Smooth muscle cell (in vitro differentiated cells): ENCODE measurements around the gene PDP2. TPM values are rescaled to one million over a fixed set of nuclear protein-coding genes. Genes with fewer than 3 reads are reported as not detected.

Source experiments
- DNase-seq: peaks from one replicate; lab custom pipeline; 2025; ENCODE audit not compliant: unreplicated experiment; lab: John Stamatoyannopoulos, UW
- H2AFZ ChIP-seq: fragments of 200-600 bp; sonication (generic); 2 replicates; pipeline ENCODE4 v1.6.0; 2016; ENCODE audit warnings: antibody characterized with exemption, low read depth, mild to moderate bottlenecking
- H3F3A ChIP-seq: fragments of 200-600 bp; sonication (generic); 2 replicates; pipeline ENCODE4 v1.6.0; 2017; ENCODE audit warnings: antibody characterized with exemption, low read depth
- H3K27ac ChIP-seq: fragments of 200-600 bp; sonication (generic); 2 replicates; pipeline ENCODE4 v1.5.1; 2016; ENCODE audit warnings: low read depth, mild to moderate bottlenecking
- H3K27me3 ChIP-seq: fragments of 200-600 bp; sonication (generic); 2 replicates; pipeline ENCODE4 v1.6.1; 2016; ENCODE audit warnings: low read depth, mild to moderate bottlenecking
- H3K36me3 ChIP-seq: fragments of 200-600 bp; sonication (generic); 2 replicates; pipeline ENCODE4 v1.5.1; 2016; ENCODE audit warnings: low read depth
- H3K4me1 ChIP-seq: fragments of 200-600 bp; sonication (generic); 2 replicates; pipeline ENCODE4 v1.5.1; 2016; ENCODE audit warnings: low read depth
- H3K4me2 ChIP-seq: fragments of 200-600 bp; sonication (generic); 2 replicates; pipeline ENCODE4 v1.6.0; 2016; ENCODE audit warnings: mild to moderate bottlenecking
- H3K4me3 ChIP-seq: fragments of 200-600 bp; sonication (generic); 2 replicates; pipeline ENCODE4 v1.5.1; 2016; ENCODE audit warnings: mild to moderate bottlenecking
- H3K79me2 ChIP-seq: fragments of 200-600 bp; sonication (generic); 2 replicates; pipeline ENCODE4 v1.6.0; 2016; ENCODE audit warnings: low read depth, mild to moderate bottlenecking
- H3K9ac ChIP-seq: fragments of 200-600 bp; sonication (generic); 2 replicates; pipeline ENCODE4 v1.6.0; 2016; ENCODE audit warnings: low read depth
- H3K9me3 ChIP-seq: fragments of 200-600 bp; sonication (generic); replicated peaks from 2 replicates; pipeline ENCODE4 v1.5.1; 2016; ENCODE audit warnings: low read depth
- H4K20me1 ChIP-seq: fragments of 200-600 bp; sonication (generic); 2 replicates; pipeline ENCODE4 v1.6.0; 2016; ENCODE audit warnings: low read depth
- WGBS: methylation state at CpG from one replicate; pipeline ENCODE4 v1.1.7; 2016; ENCODE audit warnings: low lambda C conversion rate; 5-methylcytosine and 5-hydroxymethylcytosine counted together
- polyA plus RNA-seq: library from polyadenylated mRNA; unstranded; fragments of >200 nt; fragmentation: Nextera tagmentation; extraction: Ambion mirVana; gene quantifications from 2 replicates; pipeline ENCODE4 v1.2.1, GENCODE V29; 2016
- total RNA-seq: library from RNA; depleted of rRNA; stranded (reverse); fragments of >200 nt; gene quantifications from 2 replicates; pipeline ENCODE4 v1.2.3, GENCODE V29; 2014
- TF ChIP-seq, protein P1 (sequence below): fragments of 200-600 bp; sonication (generic); IDR thresholded peaks from 2 replicates; pipeline ENCODE4 v1.5.1; 2017; ENCODE audit warnings: borderline replicate concordance, mild to moderate bottlenecking, antibody characterized with exemption; ENCODE audit not compliant: insufficient read depth, poor library complexity, severe bottlenecking

The PDP2 gene
- total and polyA plus RNA-seq, 2 experiments from 2014 or later = 1.1 to 5.7 TPM

DNA sequence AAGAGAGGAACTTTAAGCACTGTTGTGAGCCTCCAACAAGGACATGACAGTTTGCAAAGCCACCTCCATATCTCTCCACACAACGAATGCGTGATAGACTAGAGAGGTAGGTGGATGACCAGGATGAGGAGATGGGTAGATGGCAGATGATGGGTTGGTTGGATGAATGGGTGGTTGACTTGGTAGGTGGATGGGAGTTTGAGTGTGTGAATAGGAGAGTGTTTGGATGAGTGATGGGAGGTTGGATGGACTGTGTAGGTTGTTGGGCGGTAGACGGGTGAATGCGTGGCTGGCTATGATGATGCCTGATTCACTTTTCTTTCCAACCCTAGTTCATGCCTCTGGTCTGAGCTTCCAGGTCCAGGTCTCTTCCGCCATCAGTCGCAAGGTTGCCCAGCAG is 34.2 kb downstream of the PDP2 start:
- Histone ChIP-seq H3K4me1 (no peaks in the 10 kb centered on the region), H3K79me2 (no peaks in the 10 kb centered on the region), H3F3A (no peaks in the 10 kb centered on the region), H4K20me1 (no peaks in the 10 kb centered on the region), H3K27ac (no peak overlapping the region), H3K9ac (no peak overlapping the region), H3K4me2 (no peak overlapping the region), H3K9me3 (no peaks in the 10 kb centered on the region), H2AFZ (no peak overlapping the region), H3K36me3 (no peaks in the 10 kb centered on the region), H3K4me3 (no peak overlapping the region), H3K27me3 (no peaks in the 10 kb centered on the region)
- TF ChIP-seq, protein P1, sequence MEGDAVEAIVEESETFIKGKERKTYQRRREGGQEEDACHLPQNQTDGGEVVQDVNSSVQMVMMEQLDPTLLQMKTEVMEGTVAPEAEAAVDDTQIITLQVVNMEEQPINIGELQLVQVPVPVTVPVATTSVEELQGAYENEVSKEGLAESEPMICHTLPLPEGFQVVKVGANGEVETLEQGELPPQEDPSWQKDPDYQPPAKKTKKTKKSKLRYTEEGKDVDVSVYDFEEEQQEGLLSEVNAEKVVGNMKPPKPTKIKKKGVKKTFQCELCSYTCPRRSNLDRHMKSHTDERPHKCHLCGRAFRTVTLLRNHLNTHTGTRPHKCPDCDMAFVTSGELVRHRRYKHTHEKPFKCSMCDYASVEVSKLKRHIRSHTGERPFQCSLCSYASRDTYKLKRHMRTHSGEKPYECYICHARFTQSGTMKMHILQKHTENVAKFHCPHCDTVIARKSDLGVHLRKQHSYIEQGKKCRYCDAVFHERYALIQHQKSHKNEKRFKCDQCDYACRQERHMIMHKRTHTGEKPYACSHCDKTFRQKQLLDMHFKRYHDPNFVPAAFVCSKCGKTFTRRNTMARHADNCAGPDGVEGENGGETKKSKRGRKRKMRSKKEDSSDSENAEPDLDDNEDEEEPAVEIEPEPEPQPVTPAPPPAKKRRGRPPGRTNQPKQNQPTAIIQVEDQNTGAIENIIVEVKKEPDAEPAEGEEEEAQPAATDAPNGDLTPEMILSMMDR = no peak
- DNase-seq = no peak
- 98% methylated on average over 7 of the region's 7 CpGs for WGBS

DNA sequence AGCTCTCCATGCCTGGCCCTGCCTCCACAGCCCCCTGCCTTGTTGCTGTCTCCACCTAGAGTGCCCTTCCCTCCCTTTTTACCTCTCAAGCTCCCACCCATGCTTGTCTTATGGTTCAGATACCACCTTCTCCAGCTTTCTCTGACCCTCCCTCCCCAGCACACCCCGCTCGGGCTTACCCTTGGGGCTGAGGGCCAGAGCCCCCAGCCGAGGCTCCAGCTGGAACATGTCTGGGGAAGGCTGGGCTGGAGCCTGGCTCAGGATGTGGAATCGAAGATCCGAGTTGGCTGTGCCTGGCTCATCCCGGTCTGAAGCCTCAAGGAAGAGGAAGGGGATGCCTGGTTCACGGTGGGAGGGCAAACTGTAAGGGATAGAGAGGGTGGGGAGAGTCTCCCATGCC is 34.7 kb downstream of the PDP2 start:
- Histone ChIP-seq H3K9me3 (no peaks in the 10 kb centered on the region), H3K27ac (no peak overlapping the region), H2AFZ (no peak overlapping the region), H4K20me1 (no peaks in the 10 kb centered on the region), H3K9ac (no peak overlapping the region), H3K4me2 (no peak overlapping the region), H3K4me3 (no peak overlapping the region), H3K36me3 (no peaks in the 10 kb centered on the region), H3K4me1 (no peaks in the 10 kb centered on the region), H3K27me3 (no peaks in the 10 kb centered on the region), H3K79me2 (no peaks in the 10 kb centered on the region), H3F3A (no peaks in the 10 kb centered on the region)
- 78% methylated on average over 7 of the region's 7 CpGs for WGBS
- TF ChIP-seq, protein P1 = no peak
- no peak for DNase-seq

DNA sequence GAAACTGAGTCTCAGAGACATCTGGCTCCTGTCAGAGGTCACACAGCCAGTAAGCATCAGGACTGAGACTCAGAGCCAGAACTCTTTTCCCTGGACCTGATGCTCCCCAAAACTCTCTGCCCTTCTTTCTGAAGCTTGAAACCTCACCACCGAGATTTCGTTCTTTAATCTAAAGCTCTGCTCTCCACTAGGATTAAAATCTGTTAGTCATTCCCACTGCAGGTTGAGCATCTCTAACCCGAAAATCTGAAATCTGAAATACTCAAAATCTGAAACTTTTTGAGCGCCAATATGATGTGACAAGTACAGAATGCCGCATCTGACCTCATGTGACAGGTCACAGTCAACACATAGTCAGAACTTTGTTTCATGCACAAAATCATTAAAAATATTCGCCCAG is 36.2 kb downstream of the PDP2 start:
- H3K79me2 ChIP-seq = no peaks in the 10 kb centered on the region

DNA sequence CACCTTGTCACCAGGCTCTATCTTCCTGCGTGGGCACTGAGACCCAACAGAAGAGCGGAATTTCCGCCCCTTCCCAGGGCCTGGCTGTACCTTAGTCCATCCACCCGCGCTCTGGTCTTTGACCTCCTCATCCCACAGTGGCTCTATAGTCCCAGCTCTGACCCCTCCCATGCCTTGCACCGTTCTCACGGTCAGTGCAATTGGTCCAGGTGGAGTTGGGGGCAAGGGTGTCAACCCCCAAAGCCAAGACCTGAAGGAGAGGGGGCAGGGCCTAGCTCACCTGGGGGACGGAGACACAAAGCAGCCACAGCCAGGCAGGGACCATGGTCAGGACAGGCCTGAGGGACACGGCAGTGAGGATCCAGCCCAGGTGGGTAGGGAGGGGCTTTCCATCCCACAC is 37.4 kb downstream of the PDP2 start:
- H3K27me3 ChIP-seq = peaks cover 6% of the 10 kb centered on the region
- H3K9me3 ChIP-seq = no peaks in the 10 kb centered on the region
- H4K20me1 ChIP-seq = no peaks in the 10 kb centered on the region
- H2AFZ ChIP-seq = no peak overlapping the region
- no peaks in the 10 kb centered on the region for H3K79me2 ChIP-seq
- H3K27ac ChIP-seq = no peak overlapping the region
- no peak for DNase-seq
- H3K4me3 ChIP-seq = no peak overlapping the region
- no peaks in the 10 kb centered on the region for H3K36me3 ChIP-seq
- no peaks in the 10 kb centered on the region for H3F3A ChIP-seq
- no peaks in the 10 kb centered on the region for H3K4me1 ChIP-seq
- no peak overlapping the region for H3K4me2 ChIP-seq
- no peak overlapping the region for H3K9ac ChIP-seq
- WGBS = 88% methylated on average over 9 of the region's 9 CpGs
- TF ChIP-seq, protein P1 = no peak

More for the DNA sequence above, 36.2 kb downstream of the PDP2 start:
- Histone ChIP-seq H3K27ac (no peak overlapping the region), H3F3A (no peaks in the 10 kb centered on the region), H3K36me3 (no peaks in the 10 kb centered on the region), H3K4me2 (no peak overlapping the region), H3K4me1 (no peaks in the 10 kb centered on the region), H2AFZ (no peak overlapping the region), H3K9me3 (no peaks in the 10 kb centered on the region), H3K4me3 (no peak overlapping the region), H3K27me3 (peaks cover 6% of the 10 kb centered on the region), H4K20me1 (no peaks in the 10 kb centered on the region), H3K9ac (no peak overlapping the region)
- no peak for DNase-seq
- TF ChIP-seq, protein P1 = no peak
- WGBS = 74% methylated on average over 6 of the region's 6 CpGs
